ENCODE results near the gene SERGEF.

DNA sequence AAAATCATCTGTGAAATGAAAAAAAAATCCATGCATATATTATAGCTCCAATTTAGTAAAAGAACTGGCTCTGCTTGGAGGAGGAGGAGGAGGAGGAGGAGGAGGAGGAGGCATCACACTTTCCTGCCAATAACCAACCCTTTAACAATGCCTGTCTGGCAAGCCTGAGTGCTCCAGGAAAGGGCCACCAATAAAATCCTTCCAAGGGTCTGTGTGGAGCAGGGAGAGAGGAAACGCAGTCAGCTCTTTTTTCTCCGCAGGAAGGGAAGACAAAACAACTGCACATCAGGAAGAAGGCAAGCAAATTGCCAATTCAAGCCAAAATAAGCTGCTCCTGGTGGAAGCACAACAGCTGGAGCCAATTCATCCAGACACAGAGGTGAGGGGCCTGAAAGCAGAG lies 139.3 kb downstream of the SERGEF start:
- TF ChIP-seq, protein P1, sequence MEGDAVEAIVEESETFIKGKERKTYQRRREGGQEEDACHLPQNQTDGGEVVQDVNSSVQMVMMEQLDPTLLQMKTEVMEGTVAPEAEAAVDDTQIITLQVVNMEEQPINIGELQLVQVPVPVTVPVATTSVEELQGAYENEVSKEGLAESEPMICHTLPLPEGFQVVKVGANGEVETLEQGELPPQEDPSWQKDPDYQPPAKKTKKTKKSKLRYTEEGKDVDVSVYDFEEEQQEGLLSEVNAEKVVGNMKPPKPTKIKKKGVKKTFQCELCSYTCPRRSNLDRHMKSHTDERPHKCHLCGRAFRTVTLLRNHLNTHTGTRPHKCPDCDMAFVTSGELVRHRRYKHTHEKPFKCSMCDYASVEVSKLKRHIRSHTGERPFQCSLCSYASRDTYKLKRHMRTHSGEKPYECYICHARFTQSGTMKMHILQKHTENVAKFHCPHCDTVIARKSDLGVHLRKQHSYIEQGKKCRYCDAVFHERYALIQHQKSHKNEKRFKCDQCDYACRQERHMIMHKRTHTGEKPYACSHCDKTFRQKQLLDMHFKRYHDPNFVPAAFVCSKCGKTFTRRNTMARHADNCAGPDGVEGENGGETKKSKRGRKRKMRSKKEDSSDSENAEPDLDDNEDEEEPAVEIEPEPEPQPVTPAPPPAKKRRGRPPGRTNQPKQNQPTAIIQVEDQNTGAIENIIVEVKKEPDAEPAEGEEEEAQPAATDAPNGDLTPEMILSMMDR (IDR thresholded peaks at IDR 0.05; ENCODE audit: insufficient read depth, low read length, poor library complexity, severe bottlenecking), result no peak
- no peak for TF ChIP-seq EZH2phosphoT487 (conservative IDR thresholded peaks at IDR 0.05; ENCODE audit: low read length)
